Thoracic aorta (tissue), 2 donors: Measurements from ENCODE around the gene PYHIN1. TPM values are rescaled to one million over a fixed set of nuclear protein-coding genes. Genes with fewer than 3 reads are reported as not detected.
A peak's percentile ranks its signal among the peaks of the same experiment; 100 is the strongest.
"Not testable (repeated sequence)": the region's sequence is repeated elsewhere in the genome, so short reads cannot be mapped to it uniquely, and the experiment has no call there.

Experiments
- ATAC-seq: fragments of 150-250 bp; one replicate; pipeline ENCODE4 v1.8.0; 2017; ENCODE audit warnings: low read depth; ENCODE audit not compliant: insufficient number of reproducible peaks, low FRiP score
- DNase-seq: peaks from one replicate; pipeline ENCODE4 v3.0.0-alpha.2; 2020; ENCODE audit warnings: low spot score
- H3K27ac ChIP-seq, 2 donors: fragments of 200-600 bp; sonication (generic); 1 replicate in 1 of 2; 2 replicates in 1 of 2; pipeline ENCODE4 v1.5.1; 2016; ENCODE audit warnings: mild to moderate bottlenecking in 2 of 2, moderate library complexity in 2 of 2
- H3K27me3 ChIP-seq: fragments of 200-600 bp; sonication (generic); replicated peaks from 2 replicates; pipeline ENCODE4 v1.6.0; 2016; ENCODE audit warnings: mild to moderate bottlenecking; ENCODE audit not compliant: insufficient read depth
- H3K36me3 ChIP-seq: fragments of 200-600 bp; sonication (generic); one replicate; pipeline ENCODE4 v1.5.1; 2016
- H3K4me1 ChIP-seq, 2 donors: fragments of 200-600 bp; sonication (generic); 1 replicate in 1 of 2; 2 replicates in 1 of 2; pipeline versions ENCODE4 v1.5.1 to v1.6.0; 2016; ENCODE audit warnings: low read depth in 2 of 2, mild to moderate bottlenecking in 1 of 2; ENCODE audit not compliant: control insufficient read depth in 1 of 2
- H3K4me3 ChIP-seq: fragments of 200-600 bp; sonication (generic); 2 replicates; pipeline ENCODE4 v1.5.1; 2016; ENCODE audit warnings: mild to moderate bottlenecking
- H3K9me3 ChIP-seq: fragments of 200-600 bp; sonication (generic); 2 replicates; pipeline ENCODE4 v1.5.1; 2016
- CTCF ChIP-seq: fragments of 200-600 bp; sonication (generic); IDR thresholded peaks from one replicate; pipeline ENCODE4 v1.5.1; 2019; ENCODE audit warnings: antibody characterized with exemption
- total RNA-seq, 2 donors: library from RNA; depleted of rRNA; stranded (reverse); fragments of >200 nt; gene quantifications; one replicate each; pipeline versions ENCODE4 v1.1.0 to v1.2.3, GENCODE V29; 2016

PYHIN1 gene
- total RNA-seq, 2 donors from 2014 or later, result 2.8 to 6.5 TPM

GRCh38 chr1:159009704-159010361, 78.5 kb downstream of the PYHIN1 start, which contains the start of gene IFI16:
Gene IFI16 (plus strand): TSS chr1:159009907. CDS start chr1:159014681, 4,774 bp downstream.
- peaks cover 8 to 26% of the 10 kb centered on the region in 2 donors for H3K4me1 ChIP-seq
- H3K27me3 ChIP-seq, result no peaks in the 10 kb centered on the region
- TF ChIP-seq CTCF, result no peak
- no peaks in the 10 kb centered on the region for H3K36me3 ChIP-seq
- H3K9me3 ChIP-seq, result no peaks in the 10 kb centered on the region
- H3K27ac ChIP-seq, result peak within 1 kb of the TSS; percentile 68 to 80
- peak; percentile 98 for ATAC-seq
- DNase-seq, result peak; percentile 55
- peak within 1 kb of the TSS; percentile 78 for H3K4me3 ChIP-seq

GRCh38 chr1:159010391-159010790, 79.0 kb downstream of the PYHIN1 start:
- H3K36me3 ChIP-seq, result no peaks in the 10 kb centered on the region
- H3K4me1 ChIP-seq, result peaks cover 10 to 29% of the 10 kb centered on the region in 2 donors
- no peak for ATAC-seq
- peak overlapping the region; percentile 68 to 80 for H3K27ac ChIP-seq
- no peaks in the 10 kb centered on the region for H3K9me3 ChIP-seq
- no peak for TF ChIP-seq CTCF
- H3K4me3 ChIP-seq, result peak overlapping the region; percentile 78
- no peaks in the 10 kb centered on the region for H3K27me3 ChIP-seq
- DNase-seq, result no peak

- H3K27ac ChIP-seq, result peak overlapping the region; percentile 68 to 80
- peak overlapping the region; percentile 78 for H3K4me3 ChIP-seq
- not testable (repeated sequence) for H3K27me3 ChIP-seq, ATAC-seq, DNase-seq, H3K9me3 ChIP-seq, H3K36me3 ChIP-seq
- H3K4me1 ChIP-seq, result peaks cover 10 to 32% of the 10 kb centered on the region in 2 donors
Observed at GRCh38 chr1:159011001-159011400, 79.6 kb downstream of the PYHIN1 start.

- Histone ChIP-seq H3K27me3 (no peaks in the 10 kb centered on the region), H3K9me3 (no peaks in the 10 kb centered on the region), H3K4me3 (peak overlapping the region; percentile 78), H3K27ac (peak overlapping the region in 1 of 2 donors; percentile 15), H3K36me3 (peaks cover 3% of the 10 kb centered on the region), H3K4me1 (peaks cover 10 to 32% of the 10 kb centered on the region in 2 donors)
- no peak for TF ChIP-seq CTCF
- ATAC-seq (no peak), DNase-seq (no peak)
Observed at GRCh38 chr1:159011751-159012150, 80.4 kb downstream of the PYHIN1 start.

GRCh38 chr1:159012495-159012894, 81.1 kb downstream of the PYHIN1 start:
- H3K9me3 ChIP-seq, result no peaks in the 10 kb centered on the region
- peaks cover 12 to 32% of the 10 kb centered on the region in 2 donors for H3K4me1 ChIP-seq
- peak overlapping the region in 1 of 2 donors; percentile 15 for H3K27ac ChIP-seq
- H3K27me3 ChIP-seq, result no peaks in the 10 kb centered on the region
- TF ChIP-seq CTCF, result no peak
- DNase-seq (no peak), ATAC-seq (no peak)
- peaks cover 7% of the 10 kb centered on the region for H3K36me3 ChIP-seq
- peak overlapping the region; percentile 78 for H3K4me3 ChIP-seq
